Upper lobe of left lung (tissue), 4 donors: ENCODE data around the gene BLOC1S3.

Experiments used
- EP300 ChIP-seq, 4 donors: sonication (generic); formaldehyde crosslinking; IDR thresholded peaks; one replicate each; pipeline ENCODE4 v1.5.1; 2017; ENCODE audit warnings: antibody characterized with exemption in 4 of 4, control low read depth in 2 of 4
- POLR2A ChIP-seq, 4 donors: fragments of 450-650 bp; IDR thresholded peaks; one replicate each; pipeline ENCODE4 v1.5.1; 2016 to 2017; ENCODE audit warnings: antibody characterized with exemption in 4 of 4, mild to moderate bottlenecking in 2 of 4
- POLR2AphosphoS5 ChIP-seq, 2 donors: sonication (generic); formaldehyde crosslinking; IDR thresholded peaks; one replicate each; pipeline ENCODE4 v1.5.1; 2017; ENCODE audit warnings: antibody characterized with exemption in 2 of 2
- TF ChIP-seq, protein P1 (sequence below), 6 experiments: fragments of 450-650 bp in 4 of 6; fragments of 200-600 bp in 2 of 6; sonication (generic) in 2 of 6; IDR thresholded peaks; one replicate each; pipeline ENCODE4 v1.5.1; 2016 to 2019; ENCODE audit warnings: antibody characterized with exemption in 6 of 6

DNA sequence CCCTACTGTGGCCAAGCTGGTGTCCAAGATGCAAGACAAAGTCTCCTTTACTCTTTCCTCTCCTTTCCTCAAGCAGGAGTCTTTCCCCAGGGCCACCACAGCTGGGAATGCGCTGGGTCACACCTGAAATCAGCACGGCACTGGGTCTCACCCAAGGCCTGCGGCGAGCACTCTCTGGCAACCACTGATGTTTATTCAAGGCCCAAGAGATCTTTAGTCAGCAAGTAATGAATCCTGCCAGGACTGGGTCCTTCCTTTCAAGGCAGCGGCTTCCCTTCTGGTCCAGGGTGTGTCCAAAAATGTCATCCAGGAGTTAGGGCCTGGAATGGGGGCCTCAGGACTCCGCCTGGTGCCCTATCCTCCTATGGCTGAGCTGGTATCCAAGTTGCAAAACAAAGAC is 24.1 kb downstream of the BLOC1S3 start:
- TF ChIP-seq EP300 (IDR thresholded peaks at IDR 0.05), result no peak
- TF ChIP-seq POLR2A (IDR thresholded peaks at IDR 0.05), result no peak
- TF ChIP-seq, protein P1, sequence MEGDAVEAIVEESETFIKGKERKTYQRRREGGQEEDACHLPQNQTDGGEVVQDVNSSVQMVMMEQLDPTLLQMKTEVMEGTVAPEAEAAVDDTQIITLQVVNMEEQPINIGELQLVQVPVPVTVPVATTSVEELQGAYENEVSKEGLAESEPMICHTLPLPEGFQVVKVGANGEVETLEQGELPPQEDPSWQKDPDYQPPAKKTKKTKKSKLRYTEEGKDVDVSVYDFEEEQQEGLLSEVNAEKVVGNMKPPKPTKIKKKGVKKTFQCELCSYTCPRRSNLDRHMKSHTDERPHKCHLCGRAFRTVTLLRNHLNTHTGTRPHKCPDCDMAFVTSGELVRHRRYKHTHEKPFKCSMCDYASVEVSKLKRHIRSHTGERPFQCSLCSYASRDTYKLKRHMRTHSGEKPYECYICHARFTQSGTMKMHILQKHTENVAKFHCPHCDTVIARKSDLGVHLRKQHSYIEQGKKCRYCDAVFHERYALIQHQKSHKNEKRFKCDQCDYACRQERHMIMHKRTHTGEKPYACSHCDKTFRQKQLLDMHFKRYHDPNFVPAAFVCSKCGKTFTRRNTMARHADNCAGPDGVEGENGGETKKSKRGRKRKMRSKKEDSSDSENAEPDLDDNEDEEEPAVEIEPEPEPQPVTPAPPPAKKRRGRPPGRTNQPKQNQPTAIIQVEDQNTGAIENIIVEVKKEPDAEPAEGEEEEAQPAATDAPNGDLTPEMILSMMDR (IDR thresholded peaks at IDR 0.05), result no peak
- TF ChIP-seq POLR2AphosphoS5 (IDR thresholded peaks at IDR 0.05), result no peak
